Heart left ventricle (tissue), 13 donors: ENCODE data around the gene DOCK1.

Experiments used
- POLR2A ChIP-seq, 2 donors: fragments of 450-650 bp; IDR thresholded peaks; one replicate each; pipeline ENCODE4 v1.6.1; 2017; ENCODE audit warnings: antibody characterized with exemption in 2 of 2, mild to moderate bottlenecking in 2 of 2, moderate library complexity in 2 of 2
- TF ChIP-seq, protein P1 (sequence below), 12 donors: fragments of 200-600 bp; sonication (generic) in 4 of 12; IDR thresholded peaks; one replicate each; pipeline versions ENCODE4 v1.5.0 to v1.8.0; 2018 to 2022; ENCODE audit warnings: antibody characterized with exemption in 12 of 12, mild to moderate bottlenecking in 5 of 12
- donor health status: ischemic (EF 13 %, LVEDD 7.1; RV severe dilation, severe dysfunction).
- donor health status: DM: no; HTN: yes; CAD: no.
- donor health status: DM: no; HTN: no; CAD: no.
- donor health status: ischemic (EF 25% LVEDD 6.9; RV normal size, moderate dysfunction).
- donor health status: ischemic (EF 25% LVEDD 5.7; RV mildly dilated, moderate dysfunction).
- donor health status: ischemic (EF 35%, LVEDD 5.7; RV mildly dilated, moderate dysfunction).
- donor health status: nonischemic (EF 11% LVEDD 7.7; RV severe dilation, severe dysfunction).
- donor health status: DM: yes; HTN: yes; CAD: no.
- donor health status: PGD.
- donor health status: ischemic (EF 29% LVEDD 5.4; RV normal size, mild dysfunction).
- donor health status: nonischemic (EF 23%, LVEDD 6.1; RV moderate dilation, normal function).

DNA sequence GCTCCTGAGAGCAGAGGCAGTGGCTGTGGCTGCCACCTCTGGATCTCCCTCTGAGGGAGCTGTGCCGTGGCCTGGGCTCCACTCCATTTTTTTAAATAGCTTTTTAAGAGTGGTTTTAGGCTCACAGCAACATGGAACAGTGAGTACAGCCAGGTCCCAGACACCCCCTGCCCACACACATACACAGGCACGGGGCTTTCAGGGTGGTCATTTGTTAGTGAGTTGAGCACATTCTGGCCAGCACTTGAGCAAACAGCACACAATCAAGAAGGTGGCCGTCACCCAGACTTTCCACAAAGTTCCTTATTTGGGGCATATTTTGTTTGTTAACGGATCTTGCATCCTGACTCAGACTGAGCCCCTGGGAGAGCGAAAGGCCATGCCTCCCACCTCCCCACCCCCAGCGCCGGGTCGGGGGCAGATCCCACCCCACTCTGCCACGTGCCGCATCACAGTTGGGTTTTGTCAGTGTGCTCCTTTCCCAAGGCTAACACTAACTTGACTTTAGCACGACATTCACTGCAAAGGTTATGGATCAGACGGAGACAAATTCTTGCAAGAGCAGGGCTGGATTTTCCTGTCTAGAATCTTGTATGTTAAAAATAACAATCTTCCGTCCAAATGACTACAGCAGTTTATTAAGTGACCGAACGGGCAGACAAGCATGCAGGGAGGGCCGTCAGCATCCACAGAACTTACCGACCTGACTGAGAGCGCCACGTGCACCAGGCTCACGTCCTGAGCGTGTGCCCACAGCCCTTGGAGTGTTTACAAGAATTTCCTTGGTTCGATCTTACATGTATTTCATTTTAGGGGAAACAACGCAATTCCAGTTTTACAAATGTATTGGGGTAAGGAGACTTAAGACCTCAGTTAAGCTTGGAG is 487.4 kb downstream of the DOCK1 start:
- TF ChIP-seq, protein P1, sequence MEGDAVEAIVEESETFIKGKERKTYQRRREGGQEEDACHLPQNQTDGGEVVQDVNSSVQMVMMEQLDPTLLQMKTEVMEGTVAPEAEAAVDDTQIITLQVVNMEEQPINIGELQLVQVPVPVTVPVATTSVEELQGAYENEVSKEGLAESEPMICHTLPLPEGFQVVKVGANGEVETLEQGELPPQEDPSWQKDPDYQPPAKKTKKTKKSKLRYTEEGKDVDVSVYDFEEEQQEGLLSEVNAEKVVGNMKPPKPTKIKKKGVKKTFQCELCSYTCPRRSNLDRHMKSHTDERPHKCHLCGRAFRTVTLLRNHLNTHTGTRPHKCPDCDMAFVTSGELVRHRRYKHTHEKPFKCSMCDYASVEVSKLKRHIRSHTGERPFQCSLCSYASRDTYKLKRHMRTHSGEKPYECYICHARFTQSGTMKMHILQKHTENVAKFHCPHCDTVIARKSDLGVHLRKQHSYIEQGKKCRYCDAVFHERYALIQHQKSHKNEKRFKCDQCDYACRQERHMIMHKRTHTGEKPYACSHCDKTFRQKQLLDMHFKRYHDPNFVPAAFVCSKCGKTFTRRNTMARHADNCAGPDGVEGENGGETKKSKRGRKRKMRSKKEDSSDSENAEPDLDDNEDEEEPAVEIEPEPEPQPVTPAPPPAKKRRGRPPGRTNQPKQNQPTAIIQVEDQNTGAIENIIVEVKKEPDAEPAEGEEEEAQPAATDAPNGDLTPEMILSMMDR (IDR thresholded peaks at IDR 0.05), result no peak
- no peak for TF ChIP-seq POLR2A (IDR thresholded peaks at IDR 0.05)
